Astrocyte of the spinal cord (primary cell): ENCODE results near the gene ZNF212.
"Not testable (repeated sequence)": the region's sequence is repeated elsewhere in the genome, so short reads cannot be mapped to it uniquely, and the experiment has no call there.

ENCODE experiments used
- DNase-seq: peaks from one replicate; pipeline ENCODE4 v3.0.0; 2011; ENCODE audit warnings: low read depth, low spot score
- H3K4me3 ChIP-seq: 2 replicates; pipeline ENCODE4 v1.5.1; 2011; ENCODE audit warnings: low read depth, mild to moderate bottlenecking, low read length, moderate library complexity
- in situ Hi-C: cut with HindIII; loops from 2 replicates; pipeline ENCODE4 v1.10.0; 2017; ENCODE audit warnings: low sequenced_read_pairs
- TF ChIP-seq, protein P1 (sequence below): IDR thresholded peaks from 2 replicates; pipeline ENCODE4 v1.5.1; 2012; ENCODE audit warnings: low read depth, mild to moderate bottlenecking, low read length, inconsistent platforms

ZNF212 gene

DNA sequence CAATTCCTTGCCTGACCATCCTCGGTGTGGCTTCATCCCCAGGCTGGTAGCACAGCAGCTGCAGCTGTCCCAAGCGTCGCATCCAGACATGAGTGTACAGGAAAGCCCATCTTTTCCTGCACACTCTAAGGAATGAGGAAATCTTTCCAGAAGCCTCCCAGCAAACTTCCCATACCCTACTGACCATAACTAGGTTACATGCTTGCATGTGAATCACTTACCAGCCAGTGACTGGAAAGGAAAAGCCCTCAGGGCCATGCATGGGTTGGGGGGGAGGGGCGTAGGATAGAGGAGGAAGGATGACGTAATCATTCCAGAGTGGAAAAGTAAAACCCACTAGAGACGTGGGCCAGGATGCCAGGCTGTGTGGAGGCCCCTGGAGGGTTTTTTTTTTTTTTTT is 18.9 kb upstream of the ZNF212 start:
- H3K4me3 ChIP-seq, result no peak overlapping the region
- no peak for DNase-seq
- in situ Hi-C loops, result no loop called here
- TF ChIP-seq, protein P1, sequence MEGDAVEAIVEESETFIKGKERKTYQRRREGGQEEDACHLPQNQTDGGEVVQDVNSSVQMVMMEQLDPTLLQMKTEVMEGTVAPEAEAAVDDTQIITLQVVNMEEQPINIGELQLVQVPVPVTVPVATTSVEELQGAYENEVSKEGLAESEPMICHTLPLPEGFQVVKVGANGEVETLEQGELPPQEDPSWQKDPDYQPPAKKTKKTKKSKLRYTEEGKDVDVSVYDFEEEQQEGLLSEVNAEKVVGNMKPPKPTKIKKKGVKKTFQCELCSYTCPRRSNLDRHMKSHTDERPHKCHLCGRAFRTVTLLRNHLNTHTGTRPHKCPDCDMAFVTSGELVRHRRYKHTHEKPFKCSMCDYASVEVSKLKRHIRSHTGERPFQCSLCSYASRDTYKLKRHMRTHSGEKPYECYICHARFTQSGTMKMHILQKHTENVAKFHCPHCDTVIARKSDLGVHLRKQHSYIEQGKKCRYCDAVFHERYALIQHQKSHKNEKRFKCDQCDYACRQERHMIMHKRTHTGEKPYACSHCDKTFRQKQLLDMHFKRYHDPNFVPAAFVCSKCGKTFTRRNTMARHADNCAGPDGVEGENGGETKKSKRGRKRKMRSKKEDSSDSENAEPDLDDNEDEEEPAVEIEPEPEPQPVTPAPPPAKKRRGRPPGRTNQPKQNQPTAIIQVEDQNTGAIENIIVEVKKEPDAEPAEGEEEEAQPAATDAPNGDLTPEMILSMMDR, result no peak

DNA sequence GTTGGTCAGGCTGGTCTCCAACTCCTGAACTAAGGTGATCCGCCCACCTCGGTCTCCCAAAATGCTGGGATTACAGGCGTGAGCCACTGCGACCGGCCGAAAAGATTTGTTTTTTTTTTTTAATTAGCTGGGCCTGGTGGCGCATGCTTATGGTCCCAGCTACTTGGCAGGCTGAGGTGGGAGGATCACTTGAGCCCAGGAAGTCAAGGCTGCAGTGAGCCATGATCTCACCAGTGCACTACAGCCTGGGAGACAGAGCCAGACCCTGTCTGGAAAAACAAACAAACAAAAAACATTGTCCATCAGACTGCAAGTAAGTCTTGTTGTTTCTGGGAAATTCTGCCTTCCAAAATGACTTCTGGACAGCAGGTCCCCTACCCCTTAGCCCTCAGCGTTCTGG is 16.3 kb upstream of the ZNF212 start:
- H3K4me3 ChIP-seq, result no peak overlapping the region
- TF ChIP-seq, protein P1, result no peak
- in situ Hi-C loops, result no loop called here
- DNase-seq, result no peak

DNA sequence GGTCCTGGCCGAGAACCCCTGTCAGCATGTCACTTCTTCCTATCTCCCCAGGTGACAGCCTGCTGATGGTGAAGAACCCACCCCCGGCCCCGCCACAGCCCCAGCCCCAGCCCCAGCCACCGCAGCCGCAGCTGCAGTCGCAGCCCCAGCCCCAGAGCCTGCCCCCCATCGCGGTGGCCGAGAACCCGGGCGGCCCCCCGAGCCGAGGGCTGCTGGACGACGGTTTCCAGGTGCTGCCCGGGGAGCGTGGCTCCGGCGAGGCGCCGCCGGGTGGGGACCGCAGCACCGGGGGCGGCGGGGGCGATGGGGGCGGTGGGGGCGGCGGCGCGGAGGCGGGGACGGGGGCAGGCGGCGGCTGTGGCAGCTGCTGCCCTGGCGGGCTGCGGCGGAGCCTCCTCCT is 15.7 kb upstream of the ZNF212 start:
- in situ Hi-C loops, result no loop called here
- no peak for DNase-seq
- no peak overlapping the region for H3K4me3 ChIP-seq
- TF ChIP-seq, protein P1, result no peak

DNA sequence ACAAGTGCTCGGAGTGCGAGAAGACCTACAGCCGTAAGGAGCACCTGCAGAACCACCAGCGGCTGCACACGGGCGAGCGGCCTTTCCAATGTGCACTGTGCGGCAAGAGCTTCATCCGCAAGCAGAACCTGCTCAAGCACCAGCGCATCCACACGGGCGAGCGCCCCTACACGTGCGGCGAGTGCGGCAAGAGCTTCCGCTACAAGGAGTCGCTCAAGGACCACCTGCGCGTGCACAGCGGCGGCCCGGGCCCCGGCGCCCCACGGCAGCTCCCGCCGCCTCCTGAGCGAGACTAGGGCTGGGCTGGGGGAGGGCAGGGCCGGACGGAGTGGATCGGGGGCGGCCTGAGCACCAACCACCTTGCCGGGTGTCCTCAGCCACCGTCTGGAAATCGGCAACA is 15.1 kb upstream of the ZNF212 start:
- in situ Hi-C loops, result no loop called here
- no peak for DNase-seq
- TF ChIP-seq, protein P1, result no peak
- H3K4me3 ChIP-seq, result no peak overlapping the region

DNA sequence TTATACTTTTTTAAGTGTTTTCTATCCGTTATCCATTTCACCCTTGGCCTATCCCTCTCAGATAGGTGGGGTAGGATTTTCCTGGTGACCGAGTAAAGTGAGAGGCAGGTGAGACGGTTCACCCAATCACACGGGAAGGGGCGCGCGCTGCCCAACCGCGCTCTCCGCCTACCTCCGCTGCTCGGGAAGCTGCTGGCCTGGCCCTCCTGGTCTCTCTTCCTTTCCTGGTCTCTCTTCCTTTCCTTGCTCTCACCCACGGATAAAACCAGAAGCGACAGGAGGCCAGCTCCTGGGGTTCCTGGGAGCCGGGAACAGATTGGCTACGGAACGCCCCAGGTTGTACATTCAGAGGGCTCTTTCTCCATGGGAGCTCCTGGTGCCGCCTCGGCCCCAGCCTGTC is 14.3 kb upstream of the ZNF212 start:
- no peak for DNase-seq
- in situ Hi-C loops, result no loop called here
- H3K4me3 ChIP-seq, result no peak overlapping the region
- TF ChIP-seq, protein P1, result no peak

DNA sequence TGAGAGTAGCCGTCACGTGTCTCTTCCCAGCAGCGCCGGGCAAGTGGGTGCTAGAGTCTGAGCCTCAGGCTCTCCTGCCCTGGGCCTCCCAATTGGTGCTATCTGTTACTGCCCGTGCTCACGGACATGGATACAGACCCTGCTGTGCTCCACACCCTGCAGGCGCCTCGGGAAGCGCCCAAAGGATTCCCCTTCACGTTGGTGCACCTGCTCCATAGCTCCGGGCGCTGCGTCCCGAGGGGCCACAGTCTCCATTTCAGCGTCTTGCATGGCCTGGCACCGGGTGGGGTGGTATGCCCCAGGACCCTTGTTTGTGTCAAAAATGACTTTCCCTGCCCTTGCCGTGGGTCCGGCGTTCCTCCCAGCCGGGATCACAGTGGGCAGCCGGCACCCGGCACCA is 13.8 kb upstream of the ZNF212 start:
- DNase-seq, result no peak
- in situ Hi-C loops, result no loop called here
- TF ChIP-seq, protein P1, result no peak
- no peak overlapping the region for H3K4me3 ChIP-seq

DNA sequence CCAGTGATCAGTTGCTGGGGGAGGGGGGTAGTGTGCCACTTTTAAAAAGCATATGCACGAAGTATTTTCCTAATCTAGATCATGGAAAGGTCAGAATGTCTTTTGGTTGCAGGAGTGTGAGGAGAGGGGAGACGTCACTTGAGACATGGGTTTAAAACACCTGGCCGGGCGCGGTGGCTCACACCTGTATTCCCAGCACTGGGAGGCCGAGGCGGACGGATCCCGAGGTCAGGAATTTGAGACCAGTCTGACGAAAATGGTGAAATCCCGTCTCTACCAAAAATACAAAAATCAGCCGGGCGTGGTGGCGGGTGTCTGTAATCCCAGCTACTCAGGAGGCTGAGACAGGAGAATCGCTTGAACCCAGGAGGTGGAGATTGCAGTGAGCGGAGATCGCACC is 13.1 kb upstream of the ZNF212 start:
- in situ Hi-C loops, DNase-seq, H3K4me3 ChIP-seq: not testable (repeated sequence)
